GM21381 (cell line): ENCODE data around the gene CROCC2.

Source experiments
- ATAC-seq: cut with Tn5 transposase; IDR thresholded peaks from one replicate; pipeline ENCODE4 v1.9.1; 2021; ENCODE audit warnings: mild to moderate bottlenecking, moderate library complexity; ENCODE audit not compliant: unreplicated experiment

Gene CROCC2

DNA sequence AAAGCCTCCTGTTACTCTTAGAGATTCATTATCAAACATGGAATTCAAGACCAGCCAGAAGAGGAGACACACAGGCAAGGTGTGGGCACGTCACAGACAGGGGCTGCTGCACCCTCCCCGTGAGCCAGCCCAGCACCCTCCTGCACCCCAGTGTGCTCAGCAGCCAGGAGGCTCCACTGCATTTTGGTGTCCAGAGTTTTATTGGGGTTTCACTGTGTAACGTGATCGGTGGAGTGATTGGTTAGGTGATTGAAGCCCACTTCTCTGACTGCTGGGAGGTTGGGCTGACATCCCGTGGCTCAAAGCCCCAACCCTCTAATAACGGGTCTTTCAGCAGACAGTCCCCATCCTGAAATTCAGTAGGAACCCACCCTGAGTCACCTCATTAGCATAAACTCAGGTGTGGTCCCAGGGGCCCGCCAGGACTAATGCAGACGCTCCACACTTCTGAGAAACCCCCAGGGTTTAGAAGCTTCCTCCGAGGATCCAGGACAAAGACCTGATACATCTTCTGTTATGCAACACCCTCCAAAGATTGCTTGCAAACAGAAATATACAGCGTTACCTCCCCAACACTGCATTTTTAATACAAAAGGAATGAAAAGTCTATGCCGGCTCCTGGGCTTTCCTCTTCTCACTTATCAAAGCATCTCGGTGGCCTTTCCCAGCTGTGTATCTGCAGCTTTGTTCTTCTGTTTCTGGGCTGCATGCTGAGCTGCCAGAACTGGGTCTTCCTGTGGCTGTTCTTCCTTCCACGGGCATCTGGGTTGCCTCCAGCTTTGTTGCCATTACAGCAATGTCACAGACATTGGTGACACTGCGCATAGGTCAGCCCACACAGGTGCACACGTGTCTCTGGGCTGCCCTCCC, 48.5 kb downstream of the CROCC2 start:
- no peak for ATAC-seq

DNA sequence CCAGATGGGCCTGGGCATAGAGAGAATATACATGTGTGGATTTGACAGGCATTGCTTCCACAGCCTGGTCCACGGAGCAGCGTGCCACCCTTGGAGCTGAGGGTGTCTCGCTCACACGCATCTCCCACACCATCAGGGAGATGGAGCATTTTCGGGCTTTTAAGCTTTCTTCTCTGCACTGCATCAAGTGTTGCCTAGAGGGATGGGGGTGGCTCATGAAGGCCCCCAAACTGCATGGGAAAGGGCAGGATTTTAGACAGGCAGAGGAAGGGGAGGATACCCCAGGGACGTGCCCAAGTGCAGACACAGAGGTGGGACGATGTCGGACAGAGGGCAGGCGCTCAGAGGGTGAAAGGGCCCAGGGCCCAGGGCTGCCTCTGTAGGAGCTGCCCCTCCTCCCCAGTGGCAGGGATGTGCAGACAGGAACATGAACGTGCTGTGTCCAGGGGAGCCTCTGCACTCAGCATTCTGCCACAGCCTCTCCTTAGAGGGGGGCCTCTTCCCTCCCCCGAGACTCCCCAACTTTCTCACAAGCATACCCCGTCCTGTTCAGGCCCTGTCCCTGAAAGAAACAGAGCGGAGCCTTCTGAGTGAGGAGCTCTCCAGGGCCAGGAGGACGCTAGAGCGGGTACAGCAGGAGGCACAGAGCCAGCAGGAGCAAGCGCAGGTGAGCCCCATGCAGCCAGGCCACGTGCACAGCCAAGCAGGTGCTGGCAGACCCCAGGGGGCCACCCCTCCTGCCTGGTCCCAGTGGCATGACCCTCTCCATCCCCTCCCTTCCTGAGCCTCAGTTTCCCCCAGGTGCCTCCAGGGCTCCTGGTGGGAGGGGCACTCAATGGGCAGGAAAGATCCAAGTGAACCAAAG, 49.4 kb downstream of the CROCC2 start:
- no peak for ATAC-seq

DNA sequence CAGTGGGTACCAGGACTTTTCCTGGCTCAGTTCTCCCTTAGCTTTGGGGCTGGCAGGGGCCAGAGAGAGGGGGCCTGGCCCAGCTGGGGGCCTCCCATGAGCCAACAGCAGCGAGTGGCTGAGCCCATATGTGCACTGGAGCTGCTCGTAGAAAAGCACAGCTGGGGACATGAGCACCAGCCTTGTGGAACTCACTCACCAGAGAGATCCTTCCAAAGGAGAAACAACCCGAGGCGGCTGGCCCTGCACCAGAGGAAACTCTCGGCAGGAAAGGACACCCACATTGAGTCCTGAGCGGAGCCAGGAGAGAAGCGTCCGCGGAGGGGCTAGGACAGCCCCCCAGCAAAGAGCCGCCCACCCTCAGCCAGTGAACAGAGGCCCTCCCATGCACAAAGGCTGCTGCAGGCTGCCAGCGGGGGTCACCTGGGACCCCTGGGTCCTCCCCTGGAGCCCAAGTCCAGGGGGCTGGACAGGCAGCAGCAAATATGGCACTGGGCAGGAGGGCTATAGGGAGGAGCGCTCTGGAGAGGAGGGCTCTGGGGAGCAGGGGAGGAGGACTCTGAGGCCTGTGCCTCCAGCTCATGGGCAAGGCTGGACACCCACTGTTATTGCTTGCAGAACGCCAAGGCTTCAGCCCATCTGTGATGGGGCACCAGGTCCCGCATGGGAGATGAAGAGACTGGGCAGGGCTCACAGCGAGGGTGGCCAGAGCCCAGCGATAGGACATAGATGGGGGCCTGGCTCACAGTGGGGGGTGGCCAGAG, 50.2 kb downstream of the CROCC2 start:
- no peak for ATAC-seq

DNA sequence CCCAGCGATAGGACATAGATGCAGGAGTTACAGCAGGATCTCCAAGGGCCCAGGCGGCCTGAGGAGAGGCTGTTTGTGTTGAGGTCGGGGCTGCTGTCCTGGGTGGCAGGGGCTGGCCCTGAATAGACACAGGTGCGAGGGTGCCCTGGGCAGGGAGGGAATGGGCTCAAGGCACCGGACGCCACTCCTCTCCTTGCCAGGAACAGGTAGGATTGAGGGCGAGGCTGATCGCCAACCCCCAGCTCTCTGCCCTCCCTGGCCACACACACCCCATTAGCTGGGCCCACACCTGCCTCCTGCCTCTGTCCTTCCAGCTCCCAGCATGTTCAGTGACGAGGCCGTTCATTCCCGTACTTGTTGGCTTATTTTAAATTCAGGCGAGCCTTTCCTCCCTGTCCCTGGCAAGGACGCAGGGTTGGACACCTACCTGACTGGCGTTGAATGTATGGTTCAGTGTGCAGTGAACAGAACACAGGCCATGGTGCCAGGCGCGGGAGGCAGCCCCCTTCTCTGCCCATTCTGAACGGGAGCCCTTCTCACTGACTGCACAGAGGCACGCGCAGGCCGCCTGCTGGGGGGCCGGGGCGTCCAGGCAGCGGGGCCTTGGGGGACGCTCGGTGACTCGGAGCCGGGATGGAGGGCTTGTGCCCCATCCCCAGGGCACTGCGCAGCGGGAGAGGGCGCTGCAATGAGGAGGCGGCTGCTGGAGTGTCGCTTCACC, 51.0 kb downstream of the CROCC2 start:
- no peak for ATAC-seq

DNA sequence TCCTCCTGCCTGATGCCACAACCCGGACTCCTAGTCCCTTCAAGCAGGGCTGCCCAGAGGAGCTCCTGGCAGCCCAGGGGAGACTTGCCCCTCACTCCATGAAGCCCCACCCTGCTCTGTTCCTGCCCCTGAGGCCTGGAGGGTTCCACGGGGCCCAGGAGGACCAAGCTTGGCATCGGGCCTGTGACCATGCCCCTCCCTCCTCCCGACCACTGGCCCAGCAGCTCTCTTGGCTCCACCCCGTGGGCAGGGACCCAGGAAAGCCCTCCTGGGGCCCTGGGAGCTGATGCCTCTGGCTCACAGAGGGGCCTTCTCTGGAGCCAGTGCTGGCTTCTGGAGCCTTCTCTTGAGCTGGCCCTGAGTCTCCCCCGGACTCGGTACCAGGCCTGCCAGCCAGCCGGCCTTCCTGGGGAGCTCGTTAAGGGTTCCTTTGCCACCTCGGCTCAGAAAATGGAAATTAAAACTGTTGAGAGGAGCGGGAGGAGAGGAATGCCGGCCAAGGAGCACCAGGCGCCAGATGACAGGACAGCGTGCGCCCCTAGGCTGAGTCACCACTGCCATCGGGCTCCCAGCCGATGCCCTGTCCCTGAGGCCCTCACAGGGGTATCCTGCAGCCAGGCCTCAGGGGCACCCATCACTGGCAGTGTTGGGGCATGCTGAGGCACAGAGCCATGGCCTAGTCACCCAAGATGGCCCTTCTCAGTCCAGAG, 51.7 kb downstream of the CROCC2 start:
- no peak for ATAC-seq

DNA sequence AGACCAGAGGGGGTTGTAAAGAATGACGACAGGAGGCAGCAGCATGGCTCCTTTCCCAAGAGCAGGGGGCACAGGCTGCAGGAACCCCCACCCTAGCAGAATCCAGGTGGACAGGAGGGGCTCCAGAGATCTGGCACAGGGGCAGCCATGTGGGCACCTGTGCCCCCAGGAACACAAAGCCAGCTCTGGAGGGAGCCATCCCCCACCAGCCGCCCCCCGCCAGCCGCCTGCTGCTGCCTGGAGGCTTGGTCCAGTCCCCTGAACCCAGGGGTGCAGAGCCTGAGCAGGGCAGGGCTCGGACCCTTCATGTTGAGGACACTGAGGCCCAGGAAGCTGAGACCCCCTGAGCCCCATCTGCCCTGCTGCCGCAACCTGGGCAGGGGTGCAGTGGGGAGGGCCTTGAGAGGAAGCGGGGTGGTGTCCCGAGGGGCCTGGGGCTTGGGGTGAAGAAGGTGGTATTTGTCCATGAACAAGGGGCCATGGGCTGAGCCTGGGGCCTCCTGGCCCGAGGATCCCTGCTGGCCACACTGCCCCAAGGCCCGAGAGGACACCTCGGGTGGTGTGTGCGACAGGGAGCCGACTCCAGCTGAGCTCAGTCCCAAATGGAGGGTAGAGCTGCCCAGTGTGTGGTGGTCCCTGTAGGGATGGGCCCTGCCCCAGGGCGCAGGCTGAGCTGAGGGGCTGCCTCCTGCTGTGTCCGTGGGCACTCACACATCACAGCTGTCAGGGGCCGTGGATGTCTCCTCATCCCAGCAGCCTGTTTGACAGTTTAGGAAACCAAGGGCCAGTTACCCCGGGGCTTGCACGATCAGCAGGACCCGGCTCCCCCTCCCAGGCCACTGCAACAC, 52.5 kb downstream of the CROCC2 start:
- ATAC-seq = no peak

DNA sequence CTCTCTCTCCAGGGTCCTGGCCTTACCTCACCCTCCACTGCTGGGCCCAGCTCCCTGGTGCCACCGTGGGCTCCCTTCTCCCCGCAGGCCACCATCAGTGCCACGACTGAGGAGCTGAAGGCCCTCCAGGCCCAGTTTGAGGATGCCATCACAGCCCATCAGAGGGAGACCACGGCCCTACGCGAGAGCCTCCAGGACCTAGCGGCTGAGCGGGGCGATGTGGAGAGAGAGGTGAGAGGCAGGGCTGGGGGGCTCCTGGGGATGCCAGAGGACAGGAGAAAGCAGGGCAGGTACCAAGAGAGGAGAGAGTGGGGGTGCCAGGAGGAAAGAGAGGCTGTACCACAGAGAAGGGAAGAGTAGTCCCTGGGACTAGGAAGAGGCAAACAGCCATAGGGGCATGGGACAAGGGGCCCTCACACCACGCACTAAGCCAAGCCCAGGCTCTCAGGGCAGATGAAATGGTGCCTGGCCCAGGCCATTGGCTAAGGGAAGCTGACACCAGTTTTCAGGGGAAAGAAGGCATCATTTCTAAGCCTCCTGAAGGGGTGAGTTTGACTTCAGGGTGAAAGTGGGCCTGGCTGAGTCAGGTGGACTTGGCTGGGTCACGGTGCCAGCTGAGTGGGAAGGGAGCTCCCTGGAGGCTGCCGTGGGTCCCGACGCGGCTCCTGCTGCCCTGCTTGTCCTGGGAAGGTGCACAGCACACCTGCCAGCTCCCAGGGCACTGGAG, 53.2 kb downstream of the CROCC2 start:
- ATAC-seq = no peak

DNA sequence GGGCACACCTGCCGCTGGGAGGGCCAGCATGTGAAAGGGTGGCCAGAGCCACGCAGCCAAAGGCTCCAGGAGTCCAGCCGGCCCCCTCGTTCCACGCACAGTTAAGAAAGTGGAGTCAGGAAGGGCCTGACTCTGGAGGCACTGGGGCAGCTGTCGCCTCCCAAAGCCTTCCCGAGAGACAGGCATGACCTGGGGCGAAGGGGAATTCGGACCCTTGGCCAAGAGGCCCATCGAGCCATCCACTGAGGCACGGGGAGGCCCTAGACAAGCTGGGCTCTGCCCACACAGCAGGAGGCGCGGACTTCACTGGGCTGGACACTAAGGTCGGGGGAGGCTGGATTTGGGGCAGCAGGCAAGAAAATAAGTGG, 53.8 kb downstream of the CROCC2 start:
- no peak for ATAC-seq

DNA sequence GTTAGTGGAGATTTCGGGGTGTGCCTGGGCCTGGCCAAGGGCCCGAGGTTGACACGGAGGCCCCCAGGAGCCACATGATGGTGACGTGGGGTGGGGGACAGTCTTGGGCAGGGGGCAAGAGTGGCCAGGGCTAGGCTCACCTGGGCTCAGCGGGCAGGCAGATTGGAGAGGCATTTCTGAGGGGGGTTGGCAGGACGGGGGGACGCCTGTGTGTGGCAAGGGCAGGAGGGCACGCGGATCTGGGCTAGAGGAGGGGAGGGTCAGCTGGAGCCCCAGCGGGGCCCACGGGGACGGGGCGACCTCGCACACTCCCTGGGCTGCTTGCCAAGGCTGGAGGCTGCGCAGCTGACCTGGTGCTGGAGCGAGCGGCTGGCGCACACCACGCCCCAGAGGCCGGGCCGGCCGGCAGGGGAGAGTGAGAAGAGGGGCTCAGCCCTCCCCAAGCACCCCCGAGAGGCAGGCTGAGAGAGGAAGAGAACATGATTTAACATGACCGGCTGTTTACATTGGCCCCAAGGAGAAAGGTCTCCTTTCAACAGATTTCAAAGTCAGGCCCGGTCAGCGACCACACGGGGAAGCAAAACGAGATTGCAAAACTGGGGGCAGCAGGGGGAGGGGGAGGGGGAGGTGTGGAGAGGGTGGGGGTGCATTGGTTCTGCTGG, 54.3 kb downstream of the CROCC2 start:
- ATAC-seq = no peak

DNA sequence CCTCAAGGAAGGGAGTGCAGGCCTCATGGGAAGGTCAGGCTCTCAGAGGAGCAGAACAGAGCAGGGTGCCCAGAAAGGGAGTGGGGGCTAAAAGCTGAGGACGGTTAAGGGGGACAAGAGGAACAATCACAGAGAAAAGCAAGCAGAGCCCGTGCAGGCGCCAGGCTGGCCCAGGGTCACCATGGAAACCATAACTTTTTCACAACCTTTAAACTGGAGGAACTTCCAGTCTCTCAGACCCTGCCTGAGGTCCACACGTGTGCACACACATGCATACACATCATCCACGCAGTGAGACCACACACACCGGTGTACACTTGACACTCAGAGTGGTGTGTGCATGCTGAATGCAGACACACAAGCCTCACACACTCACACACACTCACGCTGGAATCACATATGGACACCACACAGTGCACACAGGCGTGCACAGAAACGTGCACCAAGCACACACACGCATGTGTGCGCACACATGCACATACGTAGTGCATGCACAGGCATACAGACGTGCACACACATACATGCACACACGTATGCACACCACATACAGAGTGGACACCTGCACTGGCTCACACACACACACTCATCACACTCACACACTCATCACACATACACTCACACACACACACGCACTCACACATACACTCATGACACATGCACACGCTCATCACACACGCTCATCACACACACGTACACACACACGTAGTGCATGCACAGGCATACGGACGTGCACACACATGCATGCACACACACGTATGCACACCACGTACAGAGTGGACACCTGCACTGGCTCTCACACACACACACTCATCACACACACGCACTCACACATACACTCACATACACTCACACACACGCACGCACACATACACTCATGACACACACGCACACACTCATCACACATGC, 55.1 kb downstream of the CROCC2 start:
- ATAC-seq = no peak

DNA sequence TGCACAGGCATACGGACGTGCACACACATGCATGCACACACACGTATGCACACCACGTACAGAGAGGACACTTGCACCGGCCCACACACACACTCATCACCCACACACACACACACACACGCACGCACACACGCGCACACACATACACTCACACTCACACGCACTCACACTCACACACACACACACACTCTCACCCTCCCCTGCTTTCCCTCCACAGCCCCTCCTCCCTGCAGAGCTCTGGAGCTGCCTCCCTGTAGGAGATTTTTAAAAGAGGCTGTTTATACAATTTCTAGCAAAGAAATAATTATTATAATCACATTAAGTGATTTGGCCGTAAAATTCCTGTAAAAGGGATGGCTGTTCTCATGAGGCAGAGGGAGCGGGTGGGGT, 55.8 kb downstream of the CROCC2 start:
- no peak for ATAC-seq

DNA sequence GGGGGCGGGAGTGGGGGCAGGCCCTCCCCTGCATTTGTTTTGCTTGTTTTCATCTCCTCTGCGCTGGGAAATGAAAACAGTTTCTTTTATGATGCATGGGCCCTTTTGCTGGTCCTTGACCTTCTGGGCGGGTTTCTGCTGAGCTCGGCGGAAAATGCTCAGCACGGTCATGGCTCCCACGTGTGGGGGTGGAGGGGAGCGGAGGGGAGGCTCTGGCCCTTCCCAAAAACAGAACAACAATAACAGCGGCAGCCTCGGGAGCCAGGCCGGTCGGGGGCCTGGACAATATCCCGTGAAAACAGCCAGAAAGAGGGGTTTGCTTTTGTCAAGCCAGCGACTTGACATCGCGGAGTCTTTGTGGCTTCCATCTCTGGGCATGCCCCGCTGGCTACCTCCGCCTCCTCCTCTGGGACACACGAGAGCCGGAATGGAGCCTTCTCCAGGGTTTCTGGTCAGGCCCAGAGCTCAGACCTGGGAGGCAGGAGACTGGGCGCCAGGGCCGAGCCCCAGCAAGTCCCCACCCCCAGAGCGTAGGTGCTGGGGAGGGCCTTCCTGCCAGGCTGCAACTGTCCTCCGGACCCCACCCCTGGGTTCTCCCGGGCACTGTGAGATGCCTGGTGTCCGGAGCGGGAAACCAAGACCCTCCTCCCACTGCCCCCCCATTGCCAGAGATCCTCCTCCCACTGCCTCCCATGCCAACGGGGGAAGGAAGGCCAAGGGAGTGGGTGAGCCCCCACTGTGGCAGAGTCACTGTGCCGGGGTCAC, 56.3 kb downstream of the CROCC2 start:
- ATAC-seq = no peak

DNA sequence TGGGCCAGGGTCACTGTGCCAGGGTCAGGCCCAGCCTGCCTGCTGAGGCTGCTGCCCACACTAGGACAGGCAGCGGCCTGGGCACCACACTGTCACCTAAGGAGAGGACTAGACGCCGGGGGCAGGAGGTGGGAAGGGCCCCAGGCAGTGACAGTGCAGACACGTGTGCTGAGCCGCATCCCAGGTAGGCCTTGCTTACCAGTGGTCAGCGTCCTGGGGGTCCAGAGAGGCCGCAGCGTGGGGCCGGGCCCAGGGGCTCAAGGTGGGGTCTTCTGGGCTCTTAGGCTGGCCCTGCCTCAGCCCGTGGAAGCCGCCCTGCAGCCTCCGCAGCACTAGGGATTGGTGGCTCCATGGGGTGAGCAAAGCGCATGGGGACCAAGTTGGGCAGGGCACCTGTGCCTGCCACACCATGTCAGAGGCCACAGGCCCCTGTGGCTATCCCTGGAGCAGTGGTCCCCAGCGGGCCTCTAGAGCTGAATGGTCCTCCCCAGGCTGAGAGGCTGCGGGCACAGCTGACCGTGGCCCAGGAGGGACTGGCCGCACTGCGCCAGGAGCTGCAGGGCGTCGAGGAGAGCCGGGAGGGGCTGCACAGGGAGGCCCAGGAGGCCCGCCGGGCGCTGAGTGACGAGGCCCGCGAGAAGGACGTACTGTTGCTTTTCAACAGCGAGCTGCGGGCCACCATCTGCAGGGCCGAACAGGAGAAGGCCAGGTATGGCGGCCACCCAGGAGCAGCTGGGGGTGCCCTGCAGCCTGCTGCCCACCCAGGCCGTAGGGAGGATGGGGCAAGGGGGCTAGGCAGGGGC, 57.1 kb downstream of the CROCC2 start:
- ATAC-seq = no peak

DNA sequence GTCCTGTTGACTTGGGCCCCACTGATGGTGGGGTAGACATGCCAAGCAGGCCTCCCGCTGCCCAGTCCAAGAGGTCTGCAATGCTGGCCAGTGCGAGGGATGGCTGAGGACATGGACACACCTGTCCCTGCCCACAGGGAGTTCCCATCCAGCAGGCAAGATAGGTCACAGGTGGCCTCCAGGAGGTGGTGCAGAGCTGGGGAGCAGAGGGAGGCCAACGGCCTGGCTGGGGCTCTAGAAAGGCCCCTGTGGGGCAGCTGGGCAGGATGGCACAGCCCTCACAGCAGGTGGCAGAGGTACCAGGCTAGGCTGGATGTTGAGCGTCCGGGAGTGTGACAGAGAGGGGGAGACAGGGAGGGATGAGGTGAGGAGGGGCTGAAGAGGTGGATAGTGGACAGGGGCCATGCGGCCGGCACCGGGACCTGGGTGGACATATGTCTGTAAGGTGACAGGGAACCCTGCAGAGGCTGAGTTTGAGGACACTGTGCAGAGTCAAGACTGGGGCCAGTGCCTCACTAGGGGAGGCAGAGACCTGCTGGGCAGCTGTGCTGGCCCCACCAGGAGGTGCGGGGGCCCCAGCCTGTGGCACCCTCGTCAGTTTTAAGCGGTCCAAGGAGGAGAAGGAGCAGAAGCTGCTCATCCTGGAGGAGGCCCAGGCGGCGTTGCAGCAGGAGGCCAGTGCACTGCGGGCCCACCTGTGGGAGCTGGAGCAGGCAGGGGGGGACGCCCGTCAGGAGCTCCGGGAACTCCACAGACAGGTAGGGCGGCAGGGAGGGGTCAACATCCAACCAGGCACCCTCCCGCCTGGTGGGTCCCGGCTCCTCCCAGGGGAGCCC, 58.0 kb downstream of the CROCC2 start:
- no peak for ATAC-seq
